Nucleus accumbens (tissue), 56 donors: ENCODE data around the gene HOXB4.

Source experiments
- DNase-seq, 56 donors: peaks; one replicate each; lab custom pipeline; 2025; lab: John Stamatoyannopoulos, UW

The HOXB4 gene

GRCh38 chr17:48601539-48602425 is 23.6 kb upstream of the HOXB4 start:
- DNase-seq = no peak

GRCh38 chr17:48601207-48601538 is 23.0 kb upstream of the HOXB4 start:
- DNase-seq = no peak

GRCh38 chr17:48600244-48601098 is 22.3 kb upstream of the HOXB4 start:
- no peak for DNase-seq

DNA sequence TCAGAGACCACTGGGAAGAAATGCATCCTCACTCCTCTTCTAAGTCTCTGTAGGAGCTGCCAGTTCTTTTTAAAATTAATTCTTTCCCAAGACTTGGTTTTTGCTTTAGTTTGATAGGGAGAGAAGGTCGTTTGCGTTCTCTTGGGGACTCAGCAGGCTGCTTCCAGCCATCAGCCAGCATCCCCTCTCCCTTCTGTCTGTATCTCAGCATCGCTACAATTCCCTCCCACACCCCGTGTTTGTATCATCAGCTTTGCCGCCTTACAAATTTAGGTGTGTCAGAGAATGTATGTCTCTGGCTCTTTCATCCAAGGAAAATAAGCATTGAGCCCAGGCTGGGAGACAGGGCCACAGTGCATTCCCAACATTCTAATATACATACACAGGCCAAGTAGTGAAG is 21.2 kb upstream of the HOXB4 start:
- DNase-seq = no peak

DNA sequence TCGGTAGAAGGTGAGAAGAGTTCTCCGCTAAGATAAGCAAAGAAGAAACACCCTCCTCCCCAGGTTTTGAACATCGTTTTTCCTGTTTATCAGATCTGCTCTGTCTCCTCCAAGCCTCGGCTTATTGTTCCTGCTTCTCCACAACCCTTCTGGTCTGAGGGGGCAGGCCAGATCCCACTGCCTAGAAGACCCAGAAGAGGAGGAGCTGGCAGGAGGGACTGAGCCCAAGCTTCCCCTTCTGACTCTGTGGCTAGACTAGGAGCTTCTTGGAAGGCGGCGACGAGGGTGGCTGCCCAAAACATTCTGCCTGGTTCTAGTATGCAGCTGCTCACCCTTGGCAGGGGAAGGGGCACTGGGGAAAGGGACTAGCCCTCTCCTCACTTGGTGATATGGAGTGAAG is 20.6 kb upstream of the HOXB4 start:
- no peak for DNase-seq

GRCh38 chr17:48597778-48598631 is 19.9 kb upstream of the HOXB4 start:
- DNase-seq = no peak

- no peak for DNase-seq
Measured at GRCh38 chr17:48597528-48597777, 19.3 kb upstream of the HOXB4 start.

GRCh38 chr17:48596735-48597527 is 18.8 kb upstream of the HOXB4 start:
- DNase-seq = no peak

DNA sequence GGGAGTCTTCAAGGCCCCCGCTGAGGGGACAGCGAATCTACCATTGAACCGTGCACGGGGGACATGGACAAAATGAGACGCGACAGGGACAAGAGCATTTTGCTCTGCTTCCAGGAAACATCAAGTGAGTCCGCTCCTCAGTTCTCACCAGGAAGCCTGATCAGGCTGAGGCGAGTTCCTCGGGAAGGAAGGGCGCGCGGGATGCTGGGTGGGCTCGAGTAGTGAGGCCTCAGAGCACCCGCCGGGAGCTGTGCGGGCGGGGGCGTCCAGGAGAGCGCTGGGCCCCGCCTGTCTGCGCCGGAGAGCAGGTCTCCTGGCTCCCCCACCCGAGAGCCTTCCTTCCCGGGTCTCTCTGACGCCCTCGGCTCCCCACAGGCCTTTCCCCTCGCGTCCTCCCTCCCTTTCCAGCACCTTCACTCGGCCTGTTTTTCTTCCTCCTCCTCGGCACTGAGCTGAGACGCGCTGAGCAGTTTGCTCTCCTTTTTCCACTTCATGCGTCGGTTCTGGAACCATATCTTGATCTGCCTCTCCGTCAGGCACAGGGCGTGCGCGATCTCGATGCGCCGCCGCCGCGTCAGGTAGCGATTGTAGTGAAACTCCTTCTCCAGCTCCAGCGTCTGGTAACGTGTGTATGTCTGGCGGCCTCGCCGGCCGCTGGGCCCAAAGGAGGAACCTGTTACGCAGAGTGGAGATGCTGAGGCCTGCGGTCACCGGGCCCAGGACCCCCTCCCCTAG is 18.0 kb upstream of the HOXB4 start:
- DNase-seq = no peak

- DNase-seq = no peak
Measured at GRCh38 chr17:48595278-48595999, 17.3 kb upstream of the HOXB4 start.

GRCh38 chr17:48594538-48595277 is 16.6 kb upstream of the HOXB4 start:
- no peak for DNase-seq

DNA sequence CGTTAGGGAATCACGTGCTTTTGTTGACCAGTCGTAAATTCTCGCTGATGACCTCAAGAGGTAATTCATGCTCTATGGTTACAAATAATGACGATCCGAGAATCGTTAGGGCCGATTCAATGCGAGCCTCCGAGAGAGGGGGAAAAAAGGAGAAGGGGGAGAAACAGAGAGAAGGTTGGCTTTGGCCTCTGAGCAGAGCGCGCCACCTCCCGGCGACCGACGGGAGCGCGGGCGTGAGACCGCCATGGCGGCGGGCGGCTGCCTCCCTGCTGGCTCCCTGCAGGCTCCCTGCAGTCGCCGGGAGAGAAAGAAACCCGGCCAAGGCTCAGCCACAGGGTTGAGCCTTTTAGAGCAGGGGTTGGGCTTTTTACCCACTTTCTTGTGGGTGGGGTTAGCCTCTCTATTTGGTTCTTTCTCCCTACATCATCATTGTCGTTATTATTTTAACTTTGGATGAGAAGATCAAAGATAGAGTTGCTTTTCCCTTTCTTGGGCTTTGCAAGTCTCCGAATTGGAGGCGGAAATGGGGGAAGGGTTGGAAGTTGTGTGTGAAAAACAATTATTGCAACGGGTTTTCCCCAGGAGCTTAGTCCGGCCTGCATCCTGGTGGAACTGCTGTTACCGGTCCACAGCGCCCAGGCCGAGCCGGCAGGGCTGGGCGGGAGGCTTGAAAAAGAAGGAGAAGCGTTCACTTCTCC is 15.8 kb upstream of the HOXB4 start:
- DNase-seq = peak in 2 of 56 donors; percentile 3 to 31

- no peak for DNase-seq
Measured at GRCh38 chr17:48593126-48593829, 15.1 kb upstream of the HOXB4 start, which contains the start of gene HOXB5. TSS of gene HOXB5 (minus strand) at chr17:48593779. CDS start at chr17:48593682, 97 bp downstream.

DNA sequence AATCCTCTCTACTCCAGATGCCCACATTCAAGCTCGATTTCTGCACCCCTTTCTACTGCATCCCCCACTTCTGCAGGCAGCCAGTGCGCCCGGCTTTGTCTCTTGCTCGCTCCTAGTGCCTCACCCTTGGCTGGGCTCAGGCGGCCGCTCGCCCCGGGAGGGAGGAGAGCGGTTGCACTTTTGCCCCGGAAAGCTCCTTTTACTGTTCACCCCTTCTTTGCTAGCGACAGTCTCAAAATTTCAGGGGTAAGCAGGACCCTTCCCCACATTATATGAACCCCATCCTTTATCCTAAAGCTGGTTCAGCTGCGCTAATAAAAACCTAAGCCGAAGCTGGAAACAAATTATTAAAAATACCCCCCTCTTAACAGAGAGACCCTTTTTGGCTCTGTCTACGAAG is 14.4 kb upstream of the HOXB4 start:
- no peak for DNase-seq

GRCh38 chr17:48592057-48592514 is 13.9 kb upstream of the HOXB4 start:
- DNase-seq = no peak

DNA sequence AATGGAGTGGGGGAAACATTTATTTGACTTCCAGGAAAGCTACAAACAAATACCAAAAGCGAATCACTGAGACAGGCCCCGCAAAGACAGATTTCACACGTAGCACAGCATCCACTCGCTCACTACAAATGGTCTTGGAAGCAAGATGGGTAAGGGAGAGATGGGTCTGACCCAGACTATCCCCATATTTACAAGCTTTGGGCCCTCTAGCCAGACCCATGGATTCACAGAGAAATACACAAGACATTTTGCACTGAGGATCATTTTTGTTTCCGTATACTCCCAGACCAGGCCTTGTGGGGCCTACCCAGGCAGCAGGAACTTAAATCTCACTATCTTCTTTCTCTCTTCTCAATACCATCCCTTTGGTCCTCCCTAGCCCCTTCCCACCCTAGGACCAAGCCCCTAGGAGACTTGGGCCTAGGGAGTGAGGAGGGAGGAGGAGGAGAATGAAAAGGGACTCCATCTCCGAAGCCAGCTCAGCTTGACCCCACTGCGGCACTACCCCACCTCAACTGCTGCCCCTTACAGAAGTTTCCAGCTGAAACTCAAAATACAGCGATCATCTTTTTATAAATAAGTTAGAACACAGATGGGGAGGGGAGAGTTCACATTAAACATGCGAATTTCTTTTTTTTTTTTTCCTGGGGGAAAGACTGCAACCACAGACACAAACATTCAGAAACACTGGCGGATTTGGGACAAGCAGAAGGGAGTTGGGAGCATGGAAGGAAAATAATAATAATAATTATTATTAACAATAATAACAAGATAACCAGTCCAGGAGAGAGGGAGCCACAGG is 13.3 kb upstream of the HOXB4 start:
- no peak for DNase-seq
